SKM-1 treated with dmso at 0.1 percent for 144 hours (cell line): Measurements from ENCODE around the gene CDS1.
"Not testable (repeated sequence)": the region's sequence is repeated elsewhere in the genome, so short reads cannot be mapped to it uniquely, and the experiment has no call there.

Experiments used
- DNase-seq: peaks from one replicate; lab custom pipeline; 2025; ENCODE audit not compliant: unreplicated experiment; lab: John Stamatoyannopoulos, UW

CDS1 gene

DNA sequence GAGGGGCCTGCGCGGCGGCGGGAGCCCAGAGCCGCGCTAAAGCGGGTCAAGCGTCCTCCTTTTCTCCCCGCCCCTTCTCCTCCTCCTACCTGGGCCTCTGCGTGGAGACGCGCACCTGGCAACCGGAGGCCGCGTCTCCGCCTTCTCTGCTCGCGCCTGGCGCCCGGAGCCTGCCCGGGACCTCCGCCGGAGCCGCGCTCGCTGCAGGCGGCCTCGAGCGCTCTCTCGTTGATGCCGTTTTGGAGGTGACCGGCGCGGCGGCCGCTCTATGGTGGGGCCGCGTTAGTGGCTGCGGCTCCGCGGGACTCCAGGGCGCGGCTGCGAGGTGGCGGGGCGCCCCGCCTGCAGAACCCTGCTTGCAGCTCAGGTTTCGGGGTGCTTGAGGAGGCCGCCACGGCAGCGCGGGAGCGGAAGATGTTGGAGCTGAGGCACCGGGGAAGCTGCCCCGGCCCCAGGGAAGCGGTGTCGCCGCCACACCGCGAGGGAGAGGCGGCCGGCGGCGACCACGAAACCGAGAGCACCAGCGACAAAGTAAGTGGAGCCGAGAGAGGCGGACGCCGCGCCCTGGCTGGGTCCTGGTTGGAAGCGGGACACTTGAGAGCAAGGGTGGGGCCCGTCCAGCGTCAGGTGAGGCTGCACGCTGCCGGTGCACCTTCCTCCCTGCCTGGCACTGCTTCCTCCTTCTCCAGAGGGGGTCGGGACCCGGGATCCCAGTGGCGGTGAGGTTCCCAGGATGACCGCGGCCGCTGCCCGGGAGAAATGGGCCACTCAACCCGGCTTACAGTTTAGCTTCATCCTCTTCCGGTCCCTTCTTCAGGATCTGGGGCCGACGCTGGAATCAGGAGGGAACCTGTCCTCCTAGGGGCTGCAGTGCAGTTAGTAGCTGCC is at the start of gene CDS1:
TSS of gene CDS1 (plus strand) at position 140 of the 888 bp plus-strand sequence. CDS start at position 415, 275 bp downstream.
- DNase-seq: no peak

DNA sequence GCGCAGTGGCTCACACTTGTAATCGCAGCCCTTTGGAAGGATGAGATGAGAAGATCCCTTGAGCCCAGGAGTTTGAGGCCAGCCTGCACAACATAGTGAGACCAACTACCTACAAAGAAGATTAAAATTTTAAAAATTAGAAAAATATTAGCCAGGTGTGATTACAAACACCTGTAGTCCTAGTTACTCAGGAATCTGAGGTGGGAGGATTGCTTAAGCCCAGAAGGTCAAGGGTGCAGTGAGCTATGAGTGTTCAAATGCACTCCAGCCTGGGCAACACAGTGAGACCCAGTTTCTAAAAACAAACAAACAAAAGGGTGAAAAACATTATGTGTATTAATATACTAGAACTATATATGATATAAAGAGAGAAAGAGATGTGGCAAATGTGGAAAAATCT is 47.0 kb upstream of the CDS1 start:
- DNase-seq: no peak

DNA sequence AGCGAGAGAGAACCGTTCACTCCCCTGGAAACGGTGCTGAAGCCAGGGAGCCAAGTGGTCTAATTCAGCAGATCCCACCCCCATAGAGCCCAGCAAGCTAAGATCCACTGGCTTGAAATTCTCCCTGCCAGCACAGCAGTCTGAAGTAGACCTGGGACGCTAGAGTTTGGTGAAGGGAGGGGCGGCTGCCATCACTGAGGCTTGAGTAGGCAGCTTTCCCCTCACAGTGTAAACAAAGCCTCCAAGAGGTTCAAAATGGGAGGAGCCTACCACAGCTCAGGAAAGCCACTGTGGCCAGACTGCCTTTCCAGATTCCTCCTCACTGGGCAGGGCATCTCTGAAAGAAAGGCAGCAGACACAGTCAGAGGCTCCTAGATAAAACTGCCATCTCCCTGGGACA is 37.8 kb upstream of the CDS1 start:
- DNase-seq: no peak

DNA sequence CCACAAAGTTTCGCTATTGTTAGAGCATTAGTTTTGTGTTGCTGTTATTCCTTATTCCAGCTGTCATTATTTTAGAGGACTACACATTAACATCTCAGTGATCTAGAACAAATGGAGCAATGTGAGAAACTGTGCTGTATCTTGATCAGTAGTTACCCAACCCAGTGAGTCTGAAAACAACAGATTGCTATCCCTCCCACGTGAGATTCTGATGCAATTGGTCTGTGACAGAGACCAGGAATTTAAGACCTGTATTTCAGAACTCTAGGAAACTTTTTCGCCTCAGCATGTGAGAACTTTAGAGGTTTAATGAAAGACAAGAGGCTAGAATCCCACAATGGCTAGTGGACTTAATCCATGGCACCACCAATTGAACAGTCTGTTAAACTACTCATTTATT is 35.7 kb upstream of the CDS1 start:
- no peak for DNase-seq

DNA sequence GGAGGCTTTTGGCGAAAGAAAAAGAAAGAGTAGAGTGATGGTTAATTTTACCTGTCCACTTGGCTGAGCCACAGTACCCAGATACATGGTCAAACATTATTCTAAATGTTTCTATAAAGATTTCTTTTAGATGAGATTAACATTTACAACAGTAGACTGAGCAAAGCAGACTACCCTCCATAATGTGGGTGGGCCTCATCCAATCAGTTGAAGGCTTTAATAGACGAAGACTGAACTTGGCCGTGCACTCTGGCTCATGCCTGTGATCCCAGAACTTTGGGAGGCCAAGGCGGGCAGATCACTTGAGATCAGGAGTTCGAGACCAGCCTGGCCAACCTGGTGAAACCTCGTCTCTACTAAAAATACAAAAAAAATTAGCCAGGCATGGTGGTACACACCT is 33.7 kb upstream of the CDS1 start:
- DNase-seq: not testable (repeated sequence)

DNA sequence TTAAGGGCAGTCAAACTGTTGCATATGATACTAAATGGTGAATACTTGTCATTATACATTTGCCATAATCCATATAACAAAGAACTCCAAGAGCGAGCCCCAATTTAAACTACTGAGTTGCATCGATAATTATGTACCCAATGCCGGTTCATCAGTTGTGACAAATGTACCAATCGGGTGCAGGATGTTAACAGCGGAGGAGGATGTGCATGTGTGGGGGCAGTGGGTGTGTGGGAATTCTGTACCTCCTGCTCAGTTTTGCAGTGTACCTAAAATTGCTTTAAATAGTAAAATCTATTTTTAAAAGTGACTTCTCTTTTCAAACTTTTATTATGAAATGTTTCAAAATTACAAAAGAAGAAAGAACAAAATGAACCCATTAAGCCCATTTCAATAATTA is 20.8 kb upstream of the CDS1 start:
- DNase-seq: no peak

DNA sequence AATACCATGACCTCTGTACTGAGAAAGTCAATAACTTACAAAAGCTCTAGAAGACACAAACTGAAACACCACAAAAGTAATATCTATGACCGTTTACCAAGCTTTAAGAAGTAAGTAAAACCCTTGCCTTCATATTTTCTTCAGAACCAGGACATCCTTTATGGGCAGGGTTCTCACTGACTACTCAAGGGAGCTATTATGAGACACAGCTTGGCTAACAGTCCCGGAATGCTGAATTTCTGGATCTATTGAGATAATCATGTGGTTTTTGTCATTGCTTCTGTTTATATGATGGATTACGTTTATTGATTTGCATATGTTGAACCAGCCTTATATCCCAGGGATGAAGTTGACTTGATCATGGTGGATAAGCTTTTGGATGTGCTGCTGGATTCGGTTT is 19.9 kb upstream of the CDS1 start:
- no peak for DNase-seq

DNA sequence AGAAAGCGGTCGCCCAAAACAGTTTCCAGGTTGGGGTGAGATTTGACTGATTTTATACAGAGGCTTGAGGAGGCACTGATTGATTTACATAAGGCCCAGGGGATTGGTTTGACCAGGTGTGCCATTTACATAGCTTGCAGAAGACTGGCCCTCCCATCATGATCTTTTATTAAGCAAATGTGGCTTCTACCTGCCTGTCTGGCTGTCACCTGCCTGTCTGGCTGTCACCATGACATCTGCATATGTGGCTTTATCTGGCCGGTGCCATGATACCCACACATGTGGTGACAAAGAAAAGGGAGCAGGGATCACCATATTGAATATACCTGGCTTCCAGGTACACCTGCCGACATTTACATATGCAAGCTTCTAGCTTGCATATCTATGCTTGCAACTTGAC is 17.0 kb upstream of the CDS1 start:
- no peak for DNase-seq

DNA sequence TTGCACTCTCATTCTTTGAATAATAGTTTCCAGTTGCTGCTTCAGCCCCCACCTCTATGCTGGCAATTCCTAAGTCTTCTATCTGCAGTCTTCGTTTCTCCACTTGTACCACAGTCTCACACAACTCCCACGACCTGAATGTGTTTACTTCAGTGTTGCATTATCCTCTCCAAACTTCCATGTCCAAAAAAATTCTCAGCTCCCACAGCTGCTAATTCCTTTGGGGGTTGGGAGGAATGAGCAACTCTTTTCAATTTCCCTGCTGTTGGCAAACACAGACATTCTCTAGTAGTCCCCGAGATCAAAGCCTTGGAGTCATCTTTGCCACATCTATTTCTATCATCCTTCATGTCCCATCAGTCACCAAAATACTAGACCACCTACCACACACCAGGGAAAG is 14.4 kb upstream of the CDS1 start:
- DNase-seq: no peak

DNA sequence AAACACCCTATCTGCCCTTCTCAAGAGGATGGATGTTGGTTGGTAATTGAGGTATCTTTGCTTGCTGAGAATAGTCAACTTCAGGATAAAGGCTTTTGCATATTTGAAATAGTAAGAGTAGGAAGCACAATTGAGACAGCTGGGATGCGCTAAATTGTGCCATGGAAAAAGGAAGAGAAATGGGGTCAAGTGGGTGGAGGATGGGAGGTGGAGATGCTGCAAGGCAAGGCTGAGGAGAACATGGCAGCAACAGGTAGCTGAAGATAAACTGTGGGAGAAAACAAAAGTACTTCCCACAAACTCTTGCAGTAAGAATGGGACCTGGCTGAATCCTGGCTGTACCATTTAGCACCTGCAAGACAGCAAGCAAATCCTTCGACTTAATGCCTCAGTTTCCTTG is 13.9 kb upstream of the CDS1 start:
- no peak for DNase-seq

DNA sequence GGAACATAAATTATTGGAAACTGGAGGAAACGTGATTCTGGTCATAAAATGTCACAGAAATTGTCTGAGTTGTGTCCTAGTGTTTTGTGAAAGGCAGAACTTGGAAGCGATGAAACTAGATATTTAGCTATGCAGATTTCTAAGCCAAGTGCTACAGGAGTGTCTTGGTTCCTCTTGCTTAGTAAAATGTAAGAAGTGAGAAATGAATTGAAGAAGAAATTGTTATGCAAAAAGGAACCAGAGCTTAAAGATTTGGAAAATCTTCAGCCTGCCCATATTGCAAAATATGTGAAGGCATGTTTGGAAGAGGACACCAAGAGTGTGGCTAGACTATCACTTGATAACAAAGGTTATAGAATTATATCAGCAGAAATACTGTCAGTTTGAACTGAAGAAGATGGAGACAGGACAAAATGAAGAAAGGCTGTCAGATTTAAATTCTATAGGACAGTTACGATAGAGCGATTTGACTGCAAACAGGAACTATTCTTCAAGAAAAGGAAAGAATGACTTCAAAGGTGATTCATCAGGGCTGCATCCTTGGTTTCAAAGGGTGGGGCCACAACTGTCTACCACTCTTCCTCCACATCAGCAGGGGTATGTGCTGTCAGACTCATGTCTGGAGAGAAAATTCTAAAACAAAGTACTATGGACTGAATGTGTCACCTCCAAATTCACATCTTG is 9.4 kb upstream of the CDS1 start:
- DNase-seq: no peak

DNA sequence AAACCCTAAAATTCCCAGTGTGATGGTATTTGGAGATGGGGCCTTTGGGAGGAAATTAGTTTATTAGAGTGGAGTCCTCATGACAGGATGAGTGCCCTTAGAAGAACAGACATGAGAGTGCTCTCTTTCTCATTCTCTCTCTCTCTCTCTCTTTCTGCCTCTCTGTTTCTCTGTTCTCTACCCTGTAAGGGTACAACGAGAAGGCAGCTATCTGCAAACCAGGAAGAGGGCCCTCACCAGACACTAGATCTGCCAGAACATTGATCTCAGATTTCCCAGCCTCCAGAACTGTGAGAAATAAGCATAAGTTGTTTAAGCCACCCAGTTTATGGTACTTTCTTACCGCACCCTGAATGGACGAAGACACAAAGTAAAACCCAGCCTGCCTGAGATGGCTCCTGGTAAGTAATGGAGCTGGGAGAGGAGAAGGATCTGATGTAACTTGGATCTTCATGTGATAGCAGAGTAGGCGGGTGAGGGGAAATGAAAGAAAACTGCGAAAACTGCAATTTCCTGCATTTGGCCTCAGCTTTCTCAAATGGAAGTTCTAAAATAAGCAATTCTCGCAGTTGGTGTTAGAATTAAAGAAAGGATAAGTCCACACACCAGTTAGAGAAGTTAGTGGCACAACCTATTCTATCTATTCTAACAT is 8.7 kb upstream of the CDS1 start:
- no peak for DNase-seq

DNA sequence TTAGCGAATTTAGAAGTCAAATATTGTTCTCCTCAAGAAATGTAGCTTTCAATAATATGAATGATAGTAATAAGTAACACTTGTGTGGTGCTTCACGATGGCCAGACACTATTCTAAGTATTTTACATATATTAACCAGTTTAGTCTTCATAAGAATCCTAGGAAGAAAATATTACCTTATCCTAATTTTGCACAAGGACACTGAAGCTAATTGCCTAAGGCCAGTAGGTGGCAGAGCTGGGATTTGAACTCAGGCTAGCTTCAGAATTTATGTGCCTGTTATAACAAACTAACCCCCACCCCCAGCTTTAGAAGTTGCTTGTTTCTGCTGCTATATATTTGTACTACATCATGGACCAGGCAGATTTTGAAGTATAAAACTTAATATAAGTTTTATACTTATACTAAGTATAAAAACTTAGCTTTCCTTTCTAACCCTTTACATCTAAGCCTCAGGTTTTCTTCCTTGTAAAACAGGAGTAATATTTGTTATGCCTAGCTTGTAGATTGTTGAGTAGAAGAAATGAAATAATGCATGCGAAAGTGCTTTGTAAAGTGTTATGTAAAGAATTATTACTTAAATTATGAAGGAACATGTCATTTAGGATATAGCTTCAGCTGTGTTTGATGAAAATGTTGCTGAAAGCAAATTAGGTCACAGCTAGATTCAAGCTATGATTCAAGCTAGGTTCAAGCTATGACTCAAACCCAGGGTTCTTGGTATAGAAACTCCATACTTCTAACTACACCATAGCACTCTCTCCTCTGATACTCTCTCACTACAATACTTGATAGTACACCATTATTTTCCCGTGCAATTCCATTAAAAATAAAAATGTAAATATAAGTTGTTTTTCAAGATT is 4.2 kb upstream of the CDS1 start:
- peak; percentile 30 for DNase-seq

DNA sequence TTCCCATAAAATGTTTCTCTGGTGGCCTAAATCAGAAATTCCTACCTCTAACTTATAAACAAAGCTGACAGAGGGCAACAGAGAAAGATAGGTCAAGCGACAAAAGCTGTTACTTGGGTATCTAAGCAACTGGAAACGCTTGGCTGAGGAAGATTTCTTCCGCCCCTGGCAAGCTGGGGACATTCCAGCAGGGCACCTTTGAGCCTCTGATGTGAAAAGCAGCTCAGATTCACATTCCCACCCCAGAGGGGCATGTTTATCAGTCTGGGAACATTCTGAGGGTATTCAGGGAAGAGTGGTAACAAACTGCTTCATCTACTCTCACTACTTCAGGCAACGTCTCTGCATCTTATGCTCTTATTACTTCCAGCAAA is 3.5 kb upstream of the CDS1 start:
- DNase-seq: no peak

DNA sequence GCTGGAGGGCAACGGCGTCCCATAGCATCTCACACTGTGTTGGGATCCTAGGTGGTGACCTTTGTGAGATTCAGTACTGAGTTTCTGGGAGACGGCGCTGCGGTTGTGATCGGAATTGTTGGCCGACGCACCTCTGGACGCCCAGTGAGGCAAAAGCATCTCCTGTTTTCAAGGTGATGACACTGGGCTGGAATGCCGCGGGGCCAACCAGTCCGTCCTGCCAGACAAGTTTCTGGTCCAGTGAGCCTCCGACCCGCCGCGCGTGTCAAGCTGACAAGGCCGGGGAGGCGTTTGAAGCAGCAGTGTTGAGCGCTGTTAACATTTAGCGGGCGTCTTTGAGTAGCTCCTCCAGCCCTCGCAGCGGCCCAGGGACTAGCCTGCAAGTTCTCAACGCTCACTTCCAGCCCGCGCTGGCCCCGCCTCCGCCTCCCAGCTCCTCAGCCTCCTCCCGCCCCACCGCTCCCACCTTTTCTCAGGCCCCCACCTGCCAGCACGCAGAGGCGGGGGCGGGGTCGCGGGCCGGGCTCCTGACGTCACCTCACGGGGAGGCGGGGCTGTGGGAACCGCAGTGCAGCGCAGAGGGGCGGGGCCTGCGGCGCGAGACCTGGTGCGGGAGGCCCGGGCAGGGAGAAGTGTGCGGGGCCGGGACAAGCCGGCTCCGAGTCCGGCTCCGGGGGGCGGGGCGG is 482 bp upstream of the CDS1 start:
- peak; percentile 62 for DNase-seq

DNA sequence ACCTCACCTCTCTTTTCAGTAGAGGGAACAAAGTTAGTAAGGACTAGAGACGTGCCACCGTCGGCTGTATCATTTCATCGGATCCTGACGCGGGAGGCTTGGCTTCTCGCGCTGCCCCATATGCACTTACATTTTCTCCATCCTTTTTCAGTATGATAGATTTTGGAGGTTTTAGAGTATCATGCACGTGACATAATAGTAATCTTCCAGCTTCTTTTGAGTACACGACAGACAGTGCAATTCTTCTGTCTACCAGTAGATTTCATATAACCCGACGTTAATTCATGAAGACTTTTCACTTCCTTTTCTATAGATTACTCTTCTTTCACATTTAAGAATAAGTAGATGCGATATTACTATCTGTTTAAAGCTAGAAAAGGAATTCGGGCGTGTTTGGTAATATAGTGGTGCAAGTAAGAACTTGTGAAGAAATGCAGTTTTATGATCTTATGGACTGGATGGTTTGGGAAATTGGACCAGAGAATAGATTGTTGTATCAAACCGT is 1.0 kb downstream of the CDS1 start:
- peak; percentile 14 for DNase-seq

DNA sequence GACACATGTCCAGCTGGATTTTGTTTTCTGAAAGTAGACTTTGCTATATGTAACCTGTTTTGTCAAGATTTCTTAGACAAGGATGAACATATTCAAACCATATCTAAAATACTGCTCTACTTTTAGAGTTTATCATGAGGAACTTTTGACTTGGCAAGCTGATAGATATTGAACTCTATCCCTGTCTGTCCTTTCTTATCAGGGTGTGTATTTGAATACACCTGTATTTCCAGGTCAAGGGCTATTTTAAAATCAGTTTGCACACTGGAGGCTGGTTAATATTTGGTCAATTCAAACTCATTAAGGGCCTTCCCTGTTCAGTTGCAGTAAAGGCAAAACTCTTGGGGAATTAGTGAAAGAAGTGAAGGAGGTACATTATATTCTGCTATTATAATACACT is 2.3 kb downstream of the CDS1 start:
- DNase-seq: no peak

DNA sequence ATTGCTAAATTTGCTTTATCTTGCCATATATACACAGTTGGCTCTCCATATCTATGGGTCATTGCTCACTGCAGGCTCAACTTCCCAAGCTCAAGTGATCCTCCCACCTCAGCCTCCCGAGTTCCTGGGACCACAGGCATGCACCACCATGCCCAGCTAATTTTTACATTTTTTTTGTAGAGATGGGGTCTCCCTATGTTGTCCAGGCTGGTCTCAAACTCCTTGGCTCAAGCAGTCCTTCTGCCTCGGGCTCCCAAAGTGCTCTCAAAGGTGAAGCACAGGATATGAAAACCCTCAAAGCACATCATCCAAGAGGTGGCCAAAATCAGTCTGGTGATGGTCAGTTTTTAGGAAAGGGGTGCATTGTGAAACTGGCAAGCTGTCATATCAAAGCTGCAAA is 11.8 kb downstream of the CDS1 start:
- DNase-seq: no peak

DNA sequence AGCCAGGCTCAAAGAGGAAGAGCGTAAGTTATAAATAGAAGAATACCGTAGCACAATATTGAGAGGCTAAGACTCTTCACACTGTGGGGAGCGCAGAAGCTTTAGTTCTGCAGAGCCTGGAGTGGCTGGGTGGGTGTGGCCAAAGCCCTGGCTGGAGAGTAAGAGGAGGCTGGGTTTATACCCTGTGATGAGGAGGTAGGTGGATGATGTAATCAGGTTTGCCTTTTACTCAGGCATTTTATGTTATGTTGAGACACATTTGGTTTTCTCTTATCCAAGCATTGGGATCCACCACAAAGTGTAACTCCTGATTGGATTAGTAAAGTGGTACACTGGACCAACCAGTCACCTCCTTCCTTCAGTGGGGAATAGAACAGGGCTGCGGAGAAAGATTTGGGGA is 13.9 kb downstream of the CDS1 start:
- DNase-seq: no peak

DNA sequence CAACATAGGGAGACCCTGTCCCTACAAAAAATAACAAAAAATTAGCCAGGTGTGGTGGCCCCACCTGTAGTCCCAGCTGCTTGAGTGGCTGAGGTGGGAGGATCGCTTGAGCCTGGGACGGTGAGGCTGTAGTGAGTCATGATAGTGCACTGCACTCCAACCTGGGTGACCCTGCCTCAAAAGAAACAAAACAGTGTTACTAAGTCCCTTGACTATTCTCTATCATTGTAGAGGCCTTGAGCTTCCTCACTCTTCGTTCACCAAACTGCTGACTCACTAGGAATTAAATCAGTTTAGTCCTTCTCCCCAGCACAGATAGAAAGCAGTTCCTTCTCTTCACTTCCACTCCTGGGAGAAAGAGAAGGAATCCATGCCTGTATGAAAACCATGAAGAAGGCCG is 14.5 kb downstream of the CDS1 start:
- DNase-seq: no peak
